Hepatic stellate cell (primary cell): ENCODE measurements around the gene RASGEF1B.
A peak's percentile ranks its signal among the peaks of the same experiment; 100 is the strongest.
"Not testable (repeated sequence)": the region's sequence is repeated elsewhere in the genome, so short reads cannot be mapped to it uniquely, and the experiment has no call there.

Source experiments
- DNase-seq: peaks from one replicate; pipeline ENCODE4 v3.0.0; 2011; ENCODE audit warnings: low spot score

RASGEF1B gene

GRCh38 chr4:81498046-81498445 lies 26.3 kb upstream of the RASGEF1B start:
- DNase-seq = no peak

GRCh38 chr4:81495345-81495744 lies 23.6 kb upstream of the RASGEF1B start:
- DNase-seq = no peak

- DNase-seq = no peak
Observed at GRCh38 chr4:81494031-81494431, 22.3 kb upstream of the RASGEF1B start.

GRCh38 chr4:81492606-81493230 lies 21.0 kb upstream of the RASGEF1B start:
- DNase-seq = no peak

GRCh38 chr4:81491943-81492342 lies 20.2 kb upstream of the RASGEF1B start:
- no peak for DNase-seq

- DNase-seq = no peak
Observed at GRCh38 chr4:81490403-81491160, 18.9 kb upstream of the RASGEF1B start.

GRCh38 chr4:81486502-81486901 lies 14.8 kb upstream of the RASGEF1B start:
- no peak for DNase-seq

GRCh38 chr4:81485310-81485980 lies 13.7 kb upstream of the RASGEF1B start:
- DNase-seq = no peak

GRCh38 chr4:81482326-81482725 lies 10.6 kb upstream of the RASGEF1B start:
- DNase-seq = no peak

GRCh38 chr4:81481151-81481550 lies 9.4 kb upstream of the RASGEF1B start:
- DNase-seq = no peak

GRCh38 chr4:81479573-81479972 lies 7.9 kb upstream of the RASGEF1B start:
- DNase-seq = not testable (repeated sequence)

- DNase-seq = not testable (repeated sequence)
Observed at GRCh38 chr4:81473331-81474265, 1.9 kb upstream of the RASGEF1B start.

GRCh38 chr4:81472281-81473182 lies 825 bp upstream of the RASGEF1B start:
- peak; percentile 12 for DNase-seq

GRCh38 chr4:81471298-81471587 lies 464 bp downstream of the RASGEF1B start:
- DNase-seq = no peak

- DNase-seq = peak; percentile 6
Observed at GRCh38 chr4:81470456-81471297, 1.0 kb downstream of the RASGEF1B start.

- DNase-seq = no peak
Observed at GRCh38 chr4:81469781-81470455, 1.8 kb downstream of the RASGEF1B start.

GRCh38 chr4:81468678-81469077 lies 3.0 kb downstream of the RASGEF1B start:
- DNase-seq = no peak

- DNase-seq = no peak
Observed at GRCh38 chr4:81467672-81467964, 4.1 kb downstream of the RASGEF1B start.

GRCh38 chr4:81466841-81467671 lies 4.7 kb downstream of the RASGEF1B start:
- peak; percentile 34 for DNase-seq
